ENCODE measurements around the gene TPRX2. TPM values are rescaled to one million over a fixed set of nuclear protein-coding genes. Genes with fewer than 3 reads are reported as not detected.

The TPRX2 gene
- total RNA-seq, 1 donor from 2014 or later: not detected

- Histone ChIP-seq H4K20me1 (ENCODE audit: insufficient read depth, low read length) (no peaks in the 10 kb centered on the region), H3K9ac (ENCODE audit: low read length) (no peak overlapping the region), H3K79me2 (ENCODE audit: insufficient read depth, low read length) (no peaks in the 10 kb centered on the region), H3K27ac (ENCODE audit: low read depth, low read length) (no peak overlapping the region), H3K9me3 (ENCODE audit: insufficient read depth, low read depth, low read length) (no peaks in the 10 kb centered on the region), H3K36me3 (ENCODE audit: insufficient read depth, low read length) (no peaks in the 10 kb centered on the region), H2AFZ (ENCODE audit: low read depth, low read length) (no peak overlapping the region), H3K4me2 (ENCODE audit: low read length) (no peak overlapping the region), H3K27me3 (ENCODE audit: insufficient read depth, low read length) (no peaks in the 10 kb centered on the region), H3K4me1 (ENCODE audit: insufficient read depth, low read length) (no peaks in the 10 kb centered on the region), H3K4me3 (ENCODE audit: insufficient read depth, low read depth, low read length) (no peak overlapping the region)
- no peak for DNase-seq (ENCODE audit: low read depth)
- Mint-ChIP-seq H3K27ac (ENCODE audit: unreplicated experiment) (no peak overlapping the region), H3K27me3 (ENCODE audit: low read depth, unreplicated experiment) (peaks cover 2% of the 10 kb centered on the region), H3K36me3 (ENCODE audit: low read depth, unreplicated experiment) (no peaks in the 10 kb centered on the region), H3K4me1 (ENCODE audit: low read depth, unreplicated experiment) (no peaks in the 10 kb centered on the region), H3K4me3 (ENCODE audit: unreplicated experiment) (no peak overlapping the region), H3K9me3 (ENCODE audit: unreplicated experiment) (no peaks in the 10 kb centered on the region)
- no peak for FAIRE-seq
- TF ChIP-seq EZH2 (IDR thresholded peaks at IDR 0.05; ENCODE audit: insufficient read depth, low read length) (no peak), CTCF (IDR thresholded peaks at IDR 0.05; ENCODE audit: insufficient read depth, low read depth, low read length) (no peak)
Observed at GRCh38 chr19:47832723-47833122, 26.3 kb upstream of the TPRX2 start.

- DNase-seq (ENCODE audit: low read depth) (no peak), FAIRE-seq (no peak)
- H3K36me3 ChIP-seq (ENCODE audit: insufficient read depth, low read length): no peaks in the 10 kb centered on the region
- no peaks in the 10 kb centered on the region for H3K4me1 ChIP-seq (ENCODE audit: insufficient read depth, low read length)
- no peaks in the 10 kb centered on the region for H3K36me3 Mint-ChIP-seq (ENCODE audit: low read depth, unreplicated experiment)
- peaks cover 2% of the 10 kb centered on the region for H3K27me3 Mint-ChIP-seq (ENCODE audit: low read depth, unreplicated experiment)
- no peak overlapping the region for H3K9ac ChIP-seq (ENCODE audit: low read length)
- H2AFZ ChIP-seq (ENCODE audit: low read depth, low read length): no peak overlapping the region
- H3K9me3 ChIP-seq (ENCODE audit: insufficient read depth, low read depth, low read length): no peaks in the 10 kb centered on the region
- no peaks in the 10 kb centered on the region for H3K4me1 Mint-ChIP-seq (ENCODE audit: low read depth, unreplicated experiment)
- H4K20me1 ChIP-seq (ENCODE audit: insufficient read depth, low read length): no peaks in the 10 kb centered on the region
- no peak overlapping the region for H3K4me2 ChIP-seq (ENCODE audit: low read length)
- no peak overlapping the region for H3K27ac Mint-ChIP-seq (ENCODE audit: unreplicated experiment)
- no peak for TF ChIP-seq EZH2 (IDR thresholded peaks at IDR 0.05; ENCODE audit: insufficient read depth, low read length)
- TF ChIP-seq CTCF (IDR thresholded peaks at IDR 0.05; ENCODE audit: insufficient read depth, low read depth, low read length): no peak
- H3K4me3 ChIP-seq (ENCODE audit: insufficient read depth, low read depth, low read length): no peak overlapping the region
- H3K4me3 Mint-ChIP-seq (ENCODE audit: unreplicated experiment): no peak overlapping the region
- no peaks in the 10 kb centered on the region for H3K27me3 ChIP-seq (ENCODE audit: insufficient read depth, low read length)
- H3K79me2 ChIP-seq (ENCODE audit: insufficient read depth, low read length): no peaks in the 10 kb centered on the region
- no peaks in the 10 kb centered on the region for H3K9me3 Mint-ChIP-seq (ENCODE audit: unreplicated experiment)
- H3K27ac ChIP-seq (ENCODE audit: low read depth, low read length): no peak overlapping the region
Observed at GRCh38 chr19:47836038-47836437, 23.0 kb upstream of the TPRX2 start.

- Histone ChIP-seq H3K27me3 (ENCODE audit: insufficient read depth, low read length) (no peaks in the 10 kb centered on the region), H3K27ac (ENCODE audit: low read depth, low read length) (no peak overlapping the region), H3K9ac (ENCODE audit: low read length) (no peak overlapping the region), H3K4me3 (ENCODE audit: insufficient read depth, low read depth, low read length) (no peak overlapping the region), H3K9me3 (ENCODE audit: insufficient read depth, low read depth, low read length) (no peaks in the 10 kb centered on the region), H2AFZ (ENCODE audit: low read depth, low read length) (no peak overlapping the region), H3K4me1 (ENCODE audit: insufficient read depth, low read length) (no peaks in the 10 kb centered on the region), H3K4me2 (ENCODE audit: low read length) (no peak overlapping the region), H3K79me2 (ENCODE audit: insufficient read depth, low read length) (no peaks in the 10 kb centered on the region), H3K36me3 (ENCODE audit: insufficient read depth, low read length) (no peaks in the 10 kb centered on the region), H4K20me1 (ENCODE audit: insufficient read depth, low read length) (no peaks in the 10 kb centered on the region)
- Mint-ChIP-seq H3K9me3 (ENCODE audit: unreplicated experiment) (no peaks in the 10 kb centered on the region), H3K4me1 (ENCODE audit: low read depth, unreplicated experiment) (no peaks in the 10 kb centered on the region), H3K27me3 (ENCODE audit: low read depth, unreplicated experiment) (peaks cover 17% of the 10 kb centered on the region), H3K4me3 (ENCODE audit: unreplicated experiment) (no peak overlapping the region), H3K36me3 (ENCODE audit: low read depth, unreplicated experiment) (no peaks in the 10 kb centered on the region), H3K27ac (ENCODE audit: unreplicated experiment) (no peak overlapping the region)
- no peak for TF ChIP-seq EZH2 (IDR thresholded peaks at IDR 0.05; ENCODE audit: insufficient read depth, low read length)
- no peak for TF ChIP-seq CTCF (IDR thresholded peaks at IDR 0.05; ENCODE audit: insufficient read depth, low read depth, low read length)
- DNase-seq (ENCODE audit: low read depth) (no peak), FAIRE-seq (no peak)
Observed at GRCh38 chr19:47839411-47839810, 19.6 kb upstream of the TPRX2 start.

Measured in astrocyte (in vitro differentiated cells and primary cell).